NCI-H345 (cell line): ENCODE results near the gene STAP2.
A peak's percentile ranks its signal among the peaks of the same experiment; 100 is the strongest.
"Not testable (repeated sequence)": the region's sequence is repeated elsewhere in the genome, so short reads cannot be mapped to it uniquely, and the experiment has no call there.

Experiments
- DNase-seq: peaks from one replicate; lab custom pipeline; 2025; lab: John Stamatoyannopoulos, UW

STAP2 gene

GRCh38 chr19:4298810-4299550 lies 39.6 kb downstream of the STAP2 start:
- DNase-seq: no peak

GRCh38 chr19:4297901-4298809 lies 40.5 kb downstream of the STAP2 start:
- no peak for DNase-seq

- DNase-seq: peak; percentile 63
These were observed 42.5 kb downstream of the STAP2 start for GRCh38 chr19:4295972-4296771.

DNA sequence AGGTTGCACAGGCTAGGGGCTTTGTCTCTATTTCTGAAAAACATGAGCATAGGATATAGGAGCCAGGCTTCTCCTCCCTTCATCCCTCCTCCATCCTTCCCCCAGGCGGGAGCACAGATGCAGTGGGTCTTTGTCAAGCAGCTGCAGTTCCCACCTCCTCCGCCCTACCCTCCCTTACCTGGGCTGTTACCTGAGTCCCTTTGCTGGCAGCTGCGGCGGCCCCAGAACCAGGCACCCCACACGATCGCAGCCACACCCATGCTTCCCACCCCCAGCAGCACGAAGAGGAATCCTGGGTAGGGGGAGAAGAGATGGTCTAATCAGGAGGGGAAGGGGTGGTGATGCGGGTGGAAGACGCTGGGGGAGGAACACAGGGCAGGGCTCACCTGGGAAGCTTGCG lies 44.2 kb downstream of the STAP2 start:
- DNase-seq: no peak

DNA sequence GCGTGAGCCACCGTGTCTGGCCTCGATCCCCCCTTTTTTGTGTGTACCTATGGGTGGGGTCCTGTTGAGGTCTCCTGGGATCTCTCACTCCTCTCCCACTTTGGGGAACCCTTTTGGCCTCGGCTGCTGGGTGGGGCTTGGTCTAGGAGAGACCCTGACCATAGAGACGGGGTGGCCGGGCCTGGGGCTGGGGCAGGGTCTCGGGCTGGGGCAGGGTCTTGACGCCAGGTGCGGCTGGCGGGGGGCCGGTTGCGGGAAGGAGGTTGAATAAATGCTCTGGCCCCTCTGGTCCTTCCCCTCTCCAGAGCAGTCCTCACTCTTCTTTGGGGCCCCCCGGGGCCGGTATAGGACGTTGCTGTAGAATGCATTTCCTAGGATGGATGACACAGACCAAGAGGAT lies 46.1 kb downstream of the STAP2 start:
- DNase-seq: no peak

- no peak for DNase-seq
These were observed 47.4 kb downstream of the STAP2 start for GRCh38 chr19:4291184-4291732.

- DNase-seq: no peak
These were observed 50.4 kb downstream of the STAP2 start for GRCh38 chr19:4288091-4288777.

DNA sequence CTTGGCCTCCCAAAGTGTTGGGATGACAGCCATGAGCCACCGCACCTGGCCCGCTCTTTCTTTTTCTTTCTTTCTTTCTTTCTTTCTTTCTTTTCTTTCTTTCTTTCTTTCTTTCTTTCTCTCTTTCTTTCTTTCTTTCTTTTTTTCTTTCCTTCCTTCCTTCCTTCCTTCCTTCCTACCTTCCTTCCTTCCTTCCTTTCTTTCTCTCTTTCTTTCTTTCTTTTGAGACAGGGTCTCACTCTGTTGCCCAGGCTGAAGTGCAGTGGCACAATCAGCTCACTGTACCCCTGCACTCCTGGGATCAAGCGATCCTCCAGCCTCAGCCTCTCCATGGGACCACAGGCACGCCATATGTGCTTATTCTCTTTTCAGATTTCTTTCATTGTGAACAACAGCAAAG lies 52.5 kb downstream of the STAP2 start:
- DNase-seq: not testable (repeated sequence)

- no peak for DNase-seq
These were observed 53.7 kb downstream of the STAP2 start for GRCh38 chr19:4284974-4285373.

GRCh38 chr19:4284176-4284958 lies 54.3 kb downstream of the STAP2 start:
- DNase-seq: peak; percentile 23

DNA sequence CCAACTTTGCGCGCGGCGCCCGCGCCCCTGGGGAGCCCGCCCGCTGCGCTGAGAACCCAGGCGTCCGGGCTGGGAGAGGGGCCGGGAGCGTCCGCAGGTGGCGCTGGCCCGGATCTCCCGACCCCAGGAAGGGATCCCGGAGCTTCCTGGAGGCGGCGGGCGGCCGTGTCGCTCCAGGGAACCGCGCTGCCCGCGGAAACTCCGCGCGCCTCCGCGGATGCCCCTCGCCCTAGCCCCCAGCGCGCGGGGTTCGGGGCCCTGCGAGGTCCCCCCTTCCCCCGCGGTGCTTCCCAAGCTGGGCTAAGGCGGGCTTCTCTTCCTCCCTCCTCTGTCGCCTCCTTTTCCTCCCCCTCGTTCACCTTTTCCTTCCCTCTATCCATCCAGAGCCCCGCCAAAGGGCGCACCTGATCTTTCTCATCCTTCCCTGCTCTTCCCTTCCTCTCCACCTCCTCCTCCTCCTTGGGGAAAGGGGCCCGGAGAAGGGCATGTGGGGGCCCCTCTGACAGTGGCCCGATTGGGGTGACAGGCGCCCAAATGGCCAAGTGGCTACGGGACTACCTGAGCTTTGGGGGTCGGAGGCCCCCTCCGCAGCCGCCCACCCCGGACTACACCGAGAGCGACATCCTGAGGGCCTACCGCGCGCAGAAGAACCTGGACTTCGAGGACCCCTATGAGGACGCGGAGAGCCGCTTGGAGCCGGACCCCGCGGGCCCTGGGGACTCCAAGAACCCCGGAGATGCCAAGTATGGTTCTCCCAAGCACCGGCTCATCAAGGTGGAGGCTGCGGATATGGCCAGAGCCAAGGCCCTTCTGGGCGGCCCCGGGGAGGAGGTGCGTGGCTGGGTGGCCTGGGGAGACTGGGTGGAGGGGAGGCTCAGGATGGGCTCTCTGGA lies 58.9 kb downstream of the STAP2 start:
- DNase-seq: no peak

DNA sequence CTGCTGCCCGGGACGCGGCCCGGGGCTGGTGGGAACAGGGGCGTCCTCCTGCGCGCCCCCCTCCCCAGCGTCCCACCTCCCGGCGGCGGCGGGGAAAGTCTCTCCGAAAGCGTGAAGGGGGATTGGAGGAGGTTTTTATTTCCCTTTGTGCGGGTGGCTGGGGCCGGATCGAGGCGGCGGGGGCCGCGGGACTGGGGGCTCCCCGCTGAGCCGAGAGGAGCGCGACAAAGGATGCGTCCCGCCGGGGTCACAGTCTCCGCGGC lies 59.4 kb downstream of the STAP2 start:
- no peak for DNase-seq

- no peak for DNase-seq
These were observed 60.0 kb downstream of the STAP2 start, which contains the start of gene SHD for GRCh38 chr19:4278419-4279266. Gene SHD, plus strand, starts transcription at chr19:4279266. Its CDS starts 798 bp downstream, at chr19:4280064.

DNA sequence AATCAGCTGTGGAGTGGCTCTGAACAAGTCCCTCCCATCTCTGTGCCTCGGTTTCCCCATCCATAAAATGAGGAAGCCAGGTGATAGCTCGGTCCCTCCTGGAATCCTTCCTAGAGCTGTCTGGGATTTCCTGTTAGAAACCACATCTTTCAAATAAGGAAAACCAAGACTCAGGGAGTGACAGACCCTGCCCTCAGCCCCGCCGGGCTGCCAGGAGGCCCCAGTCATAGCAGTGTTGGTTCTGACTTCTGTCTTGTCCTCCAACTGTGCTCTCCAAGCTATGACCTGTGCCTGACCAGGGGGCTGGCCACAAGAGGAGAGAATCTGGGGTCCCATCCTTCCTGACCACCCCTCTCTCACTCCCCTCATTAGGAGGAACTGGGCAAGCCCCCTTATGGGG lies 60.6 kb downstream of the STAP2 start:
- DNase-seq: no peak

- DNase-seq: no peak
These were observed 61.4 kb downstream of the STAP2 start for GRCh38 chr19:4277191-4277696.

DNA sequence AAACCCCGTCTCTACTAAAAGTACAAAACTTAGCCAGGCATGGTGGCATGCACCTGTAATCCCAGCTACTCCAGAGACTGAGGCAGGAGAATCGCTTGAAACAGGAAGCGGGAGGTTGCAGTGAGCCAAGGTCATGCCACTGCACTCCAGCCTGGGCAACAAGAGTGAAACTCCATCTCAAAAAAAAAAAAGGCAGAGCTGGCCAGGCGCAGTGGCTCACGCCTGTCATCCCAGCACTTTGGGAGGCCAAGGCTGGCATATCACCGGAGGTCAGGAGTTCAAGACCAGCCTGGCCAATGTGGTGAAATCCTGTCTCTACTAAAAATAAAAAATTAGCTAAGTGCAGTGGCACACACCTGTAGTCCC lies 64.3 kb downstream of the STAP2 start:
- not testable (repeated sequence) for DNase-seq
